Muscle layer of duodenum (tissue), 2 donors: Measurements from ENCODE around the gene KCTD20.
"Not testable (repeated sequence)": the region's sequence is repeated elsewhere in the genome, so short reads cannot be mapped to it uniquely, and the experiment has no call there.

ENCODE experiments used
- H3K27ac ChIP-seq: one replicate; pipeline ENCODE4 v1.7.0; 2013; ENCODE audit warnings: mild to moderate bottlenecking, low read length
- H3K27me3 ChIP-seq: one replicate; pipeline ENCODE4 v1.7.0; 2013; ENCODE audit warnings: low read depth, mild to moderate bottlenecking, control low read depth, low read length
- H3K36me3 ChIP-seq, 2 donors: one replicate each; pipeline ENCODE4 v1.7.0; 2013; ENCODE audit warnings: low read length in 2 of 2, control low read depth in 1 of 2, mild to moderate bottlenecking in 1 of 2; ENCODE audit not compliant: insufficient read depth in 2 of 2, control insufficient read depth in 1 of 2
- H3K4me1 ChIP-seq, 2 donors: one replicate each; pipeline ENCODE4 v1.7.0; 2013; ENCODE audit warnings: low read length in 2 of 2, mild to moderate bottlenecking in 2 of 2, control low read depth in 1 of 2, moderate library complexity in 1 of 2; ENCODE audit not compliant: insufficient read depth in 2 of 2, control insufficient read depth in 1 of 2
- H3K4me3 ChIP-seq, 2 donors: one replicate each; pipeline ENCODE4 v1.7.0; 2013; ENCODE audit warnings: low read length in 2 of 2, low read depth in 1 of 2, mild to moderate bottlenecking in 1 of 2
- H3K9me3 ChIP-seq, 2 donors: one replicate each; pipeline ENCODE4 v1.7.0; 2013; ENCODE audit warnings: low read length in 2 of 2, control low read depth in 1 of 2, mild to moderate bottlenecking in 1 of 2; ENCODE audit not compliant: control insufficient read depth in 1 of 2
- donor health status: healthy.

KCTD20 gene

GRCh38 chr6:36479256-36479655 is 36.5 kb downstream of the KCTD20 start:
- H3K9me3 ChIP-seq = no peaks in the 10 kb centered on the region
- no peak overlapping the region for H3K27ac ChIP-seq
- no peak overlapping the region for H3K4me3 ChIP-seq
- H3K4me1 ChIP-seq = no peaks in the 10 kb centered on the region
- no peaks in the 10 kb centered on the region for H3K27me3 ChIP-seq
- H3K36me3 ChIP-seq = peaks cover 24 to 36% of the 10 kb centered on the region in 2 donors

GRCh38 chr6:36483326-36483725 is 40.5 kb downstream of the KCTD20 start:
- H3K9me3 ChIP-seq, H3K4me3 ChIP-seq, H3K27ac ChIP-seq, H3K27me3 ChIP-seq: not testable (repeated sequence)
- Histone ChIP-seq H3K36me3 (peaks cover 39 to 59% of the 10 kb centered on the region in 2 donors), H3K4me1 (peaks cover 0 to 11% of the 10 kb centered on the region in 2 donors)

GRCh38 chr6:36484736-36485135 is 41.9 kb downstream of the KCTD20 start:
- H3K4me3 ChIP-seq = no peak overlapping the region
- H3K9me3 ChIP-seq = no peaks in the 10 kb centered on the region
- peaks cover 3 to 24% of the 10 kb centered on the region in 2 donors for H3K4me1 ChIP-seq
- no peaks in the 10 kb centered on the region for H3K27me3 ChIP-seq
- peaks cover 42 to 58% of the 10 kb centered on the region in 2 donors for H3K36me3 ChIP-seq
- no peak overlapping the region for H3K27ac ChIP-seq

- Histone ChIP-seq H3K4me3 (no peak overlapping the region), H3K9me3 (no peaks in the 10 kb centered on the region), H3K27me3 (no peaks in the 10 kb centered on the region), H3K4me1 (peaks cover 3 to 24% of the 10 kb centered on the region in 2 donors), H3K36me3 (peaks cover 30 to 35% of the 10 kb centered on the region in 2 donors), H3K27ac (no peak overlapping the region)
These were observed 44.9 kb downstream of the KCTD20 start for GRCh38 chr6:36487698-36488097.

DNA sequence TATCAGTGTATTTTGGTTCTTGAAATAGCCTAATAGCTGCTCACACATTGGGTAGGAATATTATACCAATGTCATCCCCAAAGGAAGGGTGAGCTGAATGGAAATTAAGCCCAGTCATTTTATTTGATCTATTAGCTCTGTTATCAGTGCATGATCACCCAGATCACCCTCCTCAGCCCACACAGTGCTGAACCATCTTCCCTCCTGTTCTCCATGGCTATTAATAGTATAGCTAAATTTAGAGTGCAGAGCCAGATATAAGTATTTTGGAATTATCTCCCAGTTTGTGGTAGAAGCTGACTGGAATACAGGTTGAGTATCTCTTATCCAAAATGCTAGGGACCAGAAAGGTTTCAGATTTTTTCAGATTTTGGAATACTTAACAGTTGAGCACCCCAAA is 45.4 kb downstream of the KCTD20 start:
- Histone ChIP-seq H3K27me3 (no peaks in the 10 kb centered on the region), H3K4me1 (peaks cover 3 to 24% of the 10 kb centered on the region in 2 donors), H3K4me3 (no peak overlapping the region), H3K36me3 (peaks cover 30 to 35% of the 10 kb centered on the region in 2 donors), H3K9me3 (no peaks in the 10 kb centered on the region), H3K27ac (no peak overlapping the region)

- Histone ChIP-seq H3K27ac (no peak overlapping the region), H3K36me3 (peaks cover 35 to 47% of the 10 kb centered on the region in 2 donors), H3K4me3 (no peak overlapping the region), H3K4me1 (peaks cover 3 to 24% of the 10 kb centered on the region in 2 donors), H3K27me3 (no peaks in the 10 kb centered on the region), H3K9me3 (no peaks in the 10 kb centered on the region)
These were observed 46.6 kb downstream of the KCTD20 start for GRCh38 chr6:36489426-36489825.

- Histone ChIP-seq H3K27me3 (no peaks in the 10 kb centered on the region), H3K9me3 (no peaks in the 10 kb centered on the region), H3K4me1 (peaks cover 3 to 24% of the 10 kb centered on the region in 2 donors), H3K4me3 (no peak overlapping the region), H3K36me3 (peaks cover 46 to 53% of the 10 kb centered on the region in 2 donors), H3K27ac (no peak overlapping the region)
These were observed 48.7 kb downstream of the KCTD20 start for GRCh38 chr6:36491378-36491965.

- peaks cover 46 to 52% of the 10 kb centered on the region in 2 donors for H3K36me3 ChIP-seq
- H3K4me1 ChIP-seq = peaks cover 3 to 24% of the 10 kb centered on the region in 2 donors
- H3K9me3 ChIP-seq = no peaks in the 10 kb centered on the region
These were observed 49.3 kb downstream of the KCTD20 start for GRCh38 chr6:36492092-36492491.

GRCh38 chr6:36492621-36493020 is 49.8 kb downstream of the KCTD20 start:
- Histone ChIP-seq H3K4me1 (peaks cover 3 to 20% of the 10 kb centered on the region in 2 donors), H3K4me3 (no peak overlapping the region), H3K36me3 (peaks cover 46 to 54% of the 10 kb centered on the region in 2 donors), H3K9me3 (no peaks in the 10 kb centered on the region), H3K27me3 (no peaks in the 10 kb centered on the region), H3K27ac (no peak overlapping the region)

More at GRCh38 chr6:36492092-36492491, 49.3 kb downstream of the KCTD20 start:
- Histone ChIP-seq H3K4me3 (no peak overlapping the region), H3K27ac (no peak overlapping the region), H3K27me3 (no peaks in the 10 kb centered on the region)

- peaks cover 44 to 49% of the 10 kb centered on the region in 2 donors for H3K36me3 ChIP-seq
- H3K27me3 ChIP-seq = no peaks in the 10 kb centered on the region
- no peaks in the 10 kb centered on the region for H3K9me3 ChIP-seq
- no peak overlapping the region for H3K4me3 ChIP-seq
- H3K27ac ChIP-seq = no peak overlapping the region
- H3K4me1 ChIP-seq = peaks cover 3 to 13% of the 10 kb centered on the region in 2 donors
These were observed 50.5 kb downstream of the KCTD20 start for GRCh38 chr6:36493319-36493718.

DNA sequence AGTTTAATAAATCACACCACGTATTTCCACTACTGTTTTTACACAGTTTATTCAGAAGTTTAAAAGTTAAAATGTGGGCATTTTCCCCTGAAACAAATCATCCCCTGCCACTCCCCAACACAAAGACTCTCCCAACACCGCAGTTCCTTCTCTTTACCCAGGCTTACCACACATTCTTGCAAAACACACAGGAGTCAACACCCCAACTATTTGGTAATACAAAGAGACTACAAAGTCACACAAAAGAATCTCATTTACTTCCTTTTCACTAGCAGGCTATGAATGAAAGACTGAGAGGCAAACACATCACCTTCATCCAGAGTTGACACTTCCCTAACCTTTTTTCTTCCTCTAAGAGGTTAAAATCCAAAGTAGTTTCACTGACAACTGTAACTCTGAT is 51.1 kb downstream of the KCTD20 start:
- Histone ChIP-seq H3K27ac (no peak overlapping the region), H3K36me3 (peaks cover 42 to 49% of the 10 kb centered on the region in 2 donors), H3K4me3 (no peak overlapping the region), H3K9me3 (no peaks in the 10 kb centered on the region), H3K27me3 (no peaks in the 10 kb centered on the region), H3K4me1 (peaks cover 3 to 8% of the 10 kb centered on the region in 2 donors)

DNA sequence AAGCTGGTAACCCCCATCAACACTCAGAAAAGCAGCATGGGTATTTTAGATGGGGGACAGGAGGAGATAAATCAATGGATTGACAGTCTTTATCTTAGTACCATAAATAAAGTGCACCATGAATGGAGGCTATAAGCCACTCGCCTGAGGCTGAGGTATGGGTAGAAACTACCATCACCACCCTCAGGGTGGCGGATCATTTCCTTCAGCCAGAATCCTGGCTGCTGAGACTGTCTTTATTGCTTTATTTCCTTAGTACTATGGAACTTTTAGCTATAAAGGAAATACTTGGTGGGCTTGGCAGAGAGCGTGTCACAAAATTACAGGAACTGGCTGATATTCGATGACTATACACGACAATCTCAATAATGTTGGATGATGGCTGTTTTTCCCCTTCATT is 52.3 kb downstream of the KCTD20 start:
- Histone ChIP-seq H3K27me3 (no peaks in the 10 kb centered on the region), H3K27ac (no peak overlapping the region), H3K36me3 (peaks cover 45 to 51% of the 10 kb centered on the region in 2 donors), H3K4me3 (no peak overlapping the region), H3K9me3 (no peaks in the 10 kb centered on the region), H3K4me1 (no peaks in the 10 kb centered on the region)
